Hippocampal formation (tissue), 2 donors: ENCODE results near the gene SLC6A1.

ENCODE experiments used
- DNase-seq, 2 donors: peaks; one replicate each; lab custom pipeline; 2025; lab: John Stamatoyannopoulos, UW

The SLC6A1 gene

GRCh38 chr3:10970306-10970960 lies 22.1 kb upstream of the SLC6A1 start:
- peak in 1 of 2 donors; percentile 14 for DNase-seq

- no peak for DNase-seq
These were observed 20.3 kb upstream of the SLC6A1 start for GRCh38 chr3:10972072-10972782.

- DNase-seq = no peak
These were observed 19.4 kb upstream of the SLC6A1 start for GRCh38 chr3:10973046-10973595.

GRCh38 chr3:10974131-10974530 lies 18.4 kb upstream of the SLC6A1 start:
- no peak for DNase-seq

- DNase-seq = no peak
These were observed 17.7 kb upstream of the SLC6A1 start for GRCh38 chr3:10974746-10975375.

DNA sequence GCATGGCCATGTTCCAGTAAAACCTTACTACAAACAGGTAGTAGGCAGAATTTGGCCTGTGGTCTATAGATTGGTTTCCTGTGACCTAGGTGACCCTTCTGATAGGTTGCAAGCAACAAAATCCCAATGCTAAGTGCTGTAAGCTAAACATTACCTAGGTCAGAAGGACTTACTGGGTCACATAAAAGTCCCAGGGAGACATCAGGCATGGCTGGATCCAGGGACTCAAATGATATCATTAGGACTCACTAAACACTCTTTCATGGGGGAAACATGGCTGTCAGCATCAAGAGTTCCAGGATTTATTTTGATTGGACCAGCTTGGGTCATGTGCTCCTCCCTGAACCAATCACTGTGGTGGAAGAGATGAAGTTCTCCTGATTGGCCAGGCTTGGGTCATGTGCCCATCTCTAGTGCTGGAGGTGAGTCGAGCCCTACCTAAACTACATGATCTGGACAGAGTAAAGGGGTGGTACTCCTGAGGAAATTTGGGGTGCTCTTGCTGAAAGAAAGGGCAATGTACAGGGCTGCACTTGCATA lies 16.8 kb upstream of the SLC6A1 start:
- no peak for DNase-seq

- no peak for DNase-seq
These were observed 15.8 kb upstream of the SLC6A1 start for GRCh38 chr3:10976770-10977169.

- DNase-seq = no peak
These were observed 14.5 kb upstream of the SLC6A1 start for GRCh38 chr3:10977892-10978510.

- no peak for DNase-seq
These were observed 13.6 kb upstream of the SLC6A1 start for GRCh38 chr3:10978956-10979355.

DNA sequence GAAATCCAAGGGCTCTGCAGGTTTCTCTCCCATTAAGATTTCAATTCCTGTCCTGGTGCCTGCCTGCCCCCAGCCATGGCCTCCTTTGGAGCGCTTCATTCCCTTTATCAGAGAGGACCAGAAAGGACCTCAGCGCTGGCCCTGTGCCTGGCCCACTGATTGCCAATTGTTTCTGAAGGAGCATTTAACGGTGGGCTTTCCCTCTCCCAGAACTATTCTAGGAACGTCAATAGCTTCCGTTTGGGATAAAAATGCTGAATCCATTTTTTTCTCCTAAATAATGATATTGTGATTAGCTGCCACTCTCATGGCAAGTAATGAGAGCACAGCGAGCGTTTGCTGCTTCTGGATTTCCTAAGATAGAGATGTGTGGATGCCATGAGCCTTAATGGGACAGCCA lies 12.2 kb upstream of the SLC6A1 start:
- no peak for DNase-seq

DNA sequence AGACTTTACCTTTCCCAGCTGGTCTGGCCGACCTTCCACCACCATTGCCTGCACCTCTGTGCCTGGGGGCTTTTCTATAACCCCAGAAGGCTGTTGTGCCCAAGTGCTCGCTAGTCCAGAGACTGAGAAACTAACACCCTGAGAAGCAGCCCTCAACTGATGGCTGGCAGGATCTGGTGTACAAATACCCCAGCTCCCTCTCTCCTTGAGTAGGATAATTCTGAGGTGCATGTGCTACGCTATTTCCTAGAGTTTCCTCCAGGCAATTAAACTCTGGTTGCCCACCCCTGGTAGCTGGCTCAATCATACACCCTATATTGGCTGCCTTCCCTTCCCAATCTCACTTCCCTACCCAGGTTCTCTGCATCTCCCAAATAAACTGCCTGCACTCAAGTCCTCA lies 11.5 kb upstream of the SLC6A1 start:
- DNase-seq = no peak

GRCh38 chr3:10981961-10982360 lies 10.6 kb upstream of the SLC6A1 start:
- no peak for DNase-seq

DNA sequence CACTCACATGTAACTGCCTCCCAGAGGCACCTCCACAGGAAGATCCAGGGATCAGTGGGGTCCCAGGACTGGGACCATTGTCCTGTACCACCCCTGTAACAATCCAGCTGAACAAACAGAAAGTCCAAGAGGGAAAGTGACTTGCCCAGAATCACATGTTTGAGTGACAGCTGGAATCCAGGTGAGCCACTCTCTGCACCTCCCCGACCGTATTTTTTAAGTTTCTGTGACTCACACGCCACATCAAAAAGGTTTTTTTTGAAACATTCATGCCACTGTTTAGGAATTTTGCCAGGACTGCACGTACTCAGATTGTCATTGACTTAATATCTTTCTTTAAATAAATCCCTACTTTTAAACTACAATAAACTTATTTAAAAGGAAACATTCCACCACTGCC lies 9.8 kb upstream of the SLC6A1 start:
- no peak for DNase-seq

DNA sequence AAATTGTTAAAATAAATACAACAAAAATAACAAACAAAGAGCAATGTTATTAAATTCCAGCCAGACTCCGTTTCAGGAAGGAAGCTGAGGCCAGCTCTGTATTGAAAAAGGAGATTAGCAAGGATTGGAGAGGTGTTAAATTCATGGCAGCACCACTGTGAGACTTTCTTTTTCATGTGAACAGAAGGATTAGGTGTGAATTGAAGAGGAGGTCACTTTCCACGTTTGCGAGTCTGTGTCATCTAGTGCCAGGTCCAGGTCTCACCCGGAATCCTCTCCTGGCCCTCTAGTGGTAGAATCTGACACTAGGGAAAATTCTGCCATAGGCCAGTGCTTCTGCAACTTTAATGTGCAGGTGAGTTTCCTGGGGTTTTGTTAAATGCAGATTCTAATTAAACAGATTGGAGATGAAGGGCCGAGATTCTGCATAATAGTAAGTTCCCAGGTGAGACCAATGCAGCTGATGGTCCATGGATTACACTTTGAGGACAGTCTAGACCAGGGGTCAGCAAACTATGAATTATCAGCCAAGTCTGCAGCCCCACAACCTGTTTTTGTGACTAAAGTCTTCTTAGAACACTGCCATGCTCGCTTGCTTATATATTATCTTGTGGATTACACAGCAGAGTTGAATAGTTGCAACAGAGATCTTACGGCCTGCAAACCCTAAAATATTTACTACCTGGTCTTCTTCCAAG lies 9.2 kb upstream of the SLC6A1 start:
- DNase-seq = peak; percentile 28 to 49

DNA sequence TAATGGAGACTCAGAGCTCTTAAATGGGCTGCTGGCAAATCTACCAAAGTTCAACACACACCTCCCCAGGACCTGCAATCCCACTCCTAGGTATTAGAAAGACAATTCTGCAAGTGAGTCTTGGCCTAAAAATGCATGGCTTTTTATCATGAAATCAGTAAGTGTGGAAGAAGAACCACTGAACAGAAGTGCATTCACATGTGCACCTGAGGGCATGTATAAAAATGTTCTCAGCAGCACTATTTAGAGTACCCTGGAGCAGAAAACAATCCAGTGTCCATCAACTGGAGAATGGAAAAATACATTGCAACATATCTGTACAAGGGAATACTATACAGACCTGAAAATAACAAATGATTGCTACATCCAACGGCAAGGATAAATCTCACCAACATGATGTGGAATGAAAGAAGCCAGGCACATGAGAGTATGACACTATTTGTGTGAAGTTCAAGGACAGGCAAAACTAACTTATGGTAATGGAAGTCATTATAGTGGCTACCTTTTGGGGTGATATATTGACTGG lies 8.1 kb upstream of the SLC6A1 start:
- DNase-seq = no peak

DNA sequence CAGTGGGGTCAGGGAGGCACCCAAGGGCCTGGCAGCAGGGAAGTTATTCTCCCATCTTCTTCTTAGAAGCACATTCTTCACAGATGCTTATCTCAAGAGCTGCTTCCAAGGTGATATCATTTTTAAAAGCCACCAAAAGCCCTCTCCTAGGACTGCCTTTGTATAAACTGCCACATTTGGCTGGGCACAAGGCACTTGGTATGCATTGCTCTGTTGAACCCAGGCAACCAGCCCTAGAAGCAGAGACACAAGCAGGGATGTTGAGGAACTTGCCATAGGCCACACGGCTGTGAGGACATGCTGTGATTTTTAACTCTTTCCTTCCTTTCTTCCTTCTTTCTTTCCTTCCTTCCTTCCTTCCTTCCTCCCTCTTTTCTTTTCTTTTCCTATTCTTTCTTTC lies 7.4 kb upstream of the SLC6A1 start:
- no peak for DNase-seq

DNA sequence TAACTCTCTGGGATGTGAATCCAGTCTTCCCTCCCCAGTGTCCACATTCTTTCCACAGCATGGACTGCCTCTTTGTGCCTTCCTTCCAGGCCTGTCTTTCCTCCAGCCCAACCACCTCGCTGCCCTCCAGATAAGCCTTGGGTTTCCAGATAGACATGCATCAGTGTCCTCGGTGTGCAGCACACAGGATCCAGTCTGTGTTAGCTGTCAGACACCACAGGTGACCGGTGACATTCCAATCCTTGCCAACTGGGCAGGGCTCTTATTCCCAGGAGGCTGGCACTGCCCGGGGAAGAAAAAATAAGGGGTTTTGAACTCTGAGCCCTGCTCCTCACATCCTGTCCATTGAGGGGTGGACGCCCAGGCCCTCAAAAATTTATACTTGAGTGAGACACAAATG lies 6.0 kb upstream of the SLC6A1 start:
- DNase-seq = no peak

GRCh38 chr3:10988001-10988665 lies 4.4 kb upstream of the SLC6A1 start:
- no peak for DNase-seq

DNA sequence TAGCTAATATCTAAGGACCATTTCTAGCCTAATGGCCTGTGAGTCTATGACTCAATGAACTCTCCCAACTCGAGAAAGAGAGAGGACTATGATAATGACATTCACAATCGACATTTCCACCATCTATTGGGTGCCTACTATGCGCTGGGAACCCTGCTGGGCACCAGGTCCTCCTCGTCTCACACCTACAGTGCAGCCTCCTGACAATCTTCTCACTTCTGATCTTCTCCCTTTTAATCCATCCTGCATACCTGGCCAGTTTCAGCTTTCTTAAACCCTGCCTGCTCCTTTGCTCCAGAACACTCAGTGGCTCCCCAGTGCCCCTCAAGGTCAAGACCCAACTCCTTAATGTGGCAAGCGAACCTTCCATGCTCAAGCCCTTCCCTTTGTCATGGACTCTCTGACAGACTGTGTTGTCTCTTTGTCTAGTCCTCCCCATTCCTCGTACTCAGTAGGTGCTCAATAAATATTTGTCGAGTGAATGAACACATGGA lies 3.5 kb upstream of the SLC6A1 start:
- DNase-seq = no peak

DNA sequence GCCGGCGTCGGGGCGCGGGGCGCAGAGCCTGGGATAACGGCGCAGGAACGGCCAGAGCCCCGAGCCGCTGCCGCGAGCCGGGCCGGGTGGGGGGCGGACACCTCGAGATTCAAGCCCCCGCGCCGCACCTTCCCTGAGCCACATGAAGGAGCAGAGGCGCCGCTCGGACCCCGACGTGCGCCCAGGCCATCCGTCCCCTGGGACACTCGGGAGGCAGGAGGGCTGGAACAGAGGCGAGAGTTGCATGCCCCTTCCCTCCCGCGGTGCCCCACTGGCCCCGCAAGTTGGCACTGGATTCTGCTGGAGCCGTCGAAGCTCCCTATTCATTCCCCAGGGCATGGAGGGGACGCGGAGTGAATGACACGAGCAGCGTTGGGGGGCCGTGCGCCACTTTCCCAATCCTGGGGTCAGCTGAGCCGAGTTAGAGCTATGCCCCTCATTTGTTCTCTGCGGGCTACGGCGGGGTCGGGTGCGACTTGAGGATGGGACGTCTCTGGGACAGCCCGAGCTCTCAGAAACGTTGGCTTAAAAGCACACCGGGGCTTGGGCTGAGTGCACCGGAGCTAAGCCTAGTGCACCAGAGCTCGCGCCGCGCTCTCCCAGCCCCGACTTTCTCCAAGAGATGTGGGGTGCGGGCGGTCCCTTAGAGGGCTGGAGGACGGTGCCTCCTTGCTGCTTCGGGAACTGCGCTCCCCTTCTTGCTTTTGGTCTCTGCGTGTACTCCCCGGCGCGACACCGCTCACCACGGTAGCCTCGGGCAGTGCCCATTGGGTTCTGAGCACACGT lies 588 bp downstream of the SLC6A1 start:
- peak in 1 of 2 donors; percentile 38 for DNase-seq
